ENCODE results near the gene MED15.

DNA sequence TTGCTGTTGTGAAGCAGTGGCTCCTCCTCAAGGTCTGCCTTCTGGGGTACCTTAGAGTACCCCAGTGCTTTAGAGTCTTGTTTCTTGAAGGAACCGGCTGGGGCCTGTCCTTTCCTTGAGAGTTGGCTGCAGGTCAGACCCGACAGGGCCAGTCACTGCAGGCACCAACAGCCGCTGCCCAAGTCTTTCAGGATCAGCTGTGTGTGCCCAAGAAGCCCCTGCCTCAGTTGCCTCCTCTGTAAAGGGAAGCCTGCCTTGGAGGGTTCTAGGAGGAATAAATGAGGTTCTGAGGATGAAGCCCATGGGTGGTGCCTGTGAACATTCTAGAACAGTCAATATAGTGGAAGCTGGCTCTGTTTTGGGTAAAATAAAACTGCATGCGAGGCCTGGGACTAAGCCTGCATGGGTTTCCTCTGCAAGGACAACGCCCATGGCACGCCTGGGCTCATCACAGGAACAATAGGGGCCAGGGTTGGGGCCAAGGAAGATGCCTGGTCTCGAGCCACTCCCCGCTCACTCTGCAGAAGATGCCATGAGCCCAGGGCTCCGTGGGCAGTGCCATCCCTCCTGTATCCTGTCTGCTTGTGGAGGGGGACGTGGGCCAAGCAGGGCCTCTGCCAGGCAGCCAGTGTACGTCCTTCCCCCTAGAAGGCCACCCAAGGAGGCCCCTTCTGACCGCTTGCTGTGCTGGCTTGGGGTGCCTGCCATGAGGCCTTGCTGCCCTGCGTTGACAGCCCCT is 81.6 kb downstream of the MED15 start:
- no peak for TF ChIP-seq CTCF (IDR thresholded peaks at IDR 0.05)
- no peak for TF ChIP-seq POLR2A (IDR thresholded peaks at IDR 0.05)
